Nephron (organoid): ENCODE measurements around the gene MAP4K3.
"Not testable (repeated sequence)": the region's sequence is repeated elsewhere in the genome, so short reads cannot be mapped to it uniquely, and the experiment has no call there.

Experiments
- H3K27ac Mint-ChIP-seq, 3 experiments: 2 replicates each; pipeline ENCODE4 v1.8.0; 2020; ENCODE audit warnings: mixed read lengths in 3 of 3, mild to moderate bottlenecking in 2 of 3, moderate library complexity in 1 of 3
- H3K27me3 Mint-ChIP-seq: 2 replicates; pipeline ENCODE4 v1.8.0; 2021; ENCODE audit warnings: low read depth, mild to moderate bottlenecking, moderate library complexity, mixed read lengths
- H3K36me3 Mint-ChIP-seq: 2 replicates; pipeline ENCODE4 v1.8.0; 2020; ENCODE audit warnings: low read depth, mixed read lengths
- H3K4me1 Mint-ChIP-seq: 2 replicates; pipeline ENCODE4 v1.8.0; 2020; ENCODE audit warnings: mixed read lengths
- H3K4me3 Mint-ChIP-seq, 3 experiments: 2 replicates each; pipeline ENCODE4 v1.8.0; 2020; ENCODE audit warnings: mild to moderate bottlenecking in 3 of 3, mixed read lengths in 3 of 3, moderate library complexity in 2 of 3
- H3K9me3 Mint-ChIP-seq: 2 replicates; pipeline ENCODE4 v1.8.0; 2020; ENCODE audit warnings: mixed read lengths
- TF ChIP-seq, protein P1 (sequence below), 3 experiments: fragments of 200-600 bp; sonication (generic); IDR thresholded peaks; one replicate each; pipeline ENCODE4 v1.5.0; 2021; ENCODE audit warnings: antibody characterized with exemption in 3 of 3; ENCODE audit not compliant: unreplicated experiment in 3 of 3

MAP4K3 gene

DNA sequence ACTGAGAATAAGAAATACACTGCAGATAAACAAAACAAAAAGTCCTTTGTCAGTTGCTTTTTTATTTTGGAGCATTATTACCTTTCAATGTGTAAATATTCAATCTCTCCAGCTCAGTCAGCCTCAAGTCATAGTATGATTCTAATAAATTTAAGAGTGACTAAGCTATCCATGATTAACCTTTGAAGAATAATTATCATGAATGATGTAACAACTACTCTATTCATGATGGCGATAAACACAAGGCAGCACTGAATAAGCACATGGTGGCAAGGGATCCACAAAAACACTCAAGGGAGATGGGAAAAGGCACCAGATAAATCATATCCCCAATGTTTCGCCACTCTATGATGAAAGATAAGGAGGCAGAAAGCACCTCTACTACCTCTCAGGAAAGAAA lies 67.0 kb downstream of the MAP4K3 start:
- no peaks in the 10 kb centered on the region for H3K27me3 Mint-ChIP-seq
- no peak overlapping the region for H3K4me3 Mint-ChIP-seq
- H3K27ac Mint-ChIP-seq = no peak overlapping the region
- H3K9me3 Mint-ChIP-seq = peaks cover 20% of the 10 kb centered on the region
- peaks cover 86% of the 10 kb centered on the region for H3K36me3 Mint-ChIP-seq
- TF ChIP-seq, protein P1, sequence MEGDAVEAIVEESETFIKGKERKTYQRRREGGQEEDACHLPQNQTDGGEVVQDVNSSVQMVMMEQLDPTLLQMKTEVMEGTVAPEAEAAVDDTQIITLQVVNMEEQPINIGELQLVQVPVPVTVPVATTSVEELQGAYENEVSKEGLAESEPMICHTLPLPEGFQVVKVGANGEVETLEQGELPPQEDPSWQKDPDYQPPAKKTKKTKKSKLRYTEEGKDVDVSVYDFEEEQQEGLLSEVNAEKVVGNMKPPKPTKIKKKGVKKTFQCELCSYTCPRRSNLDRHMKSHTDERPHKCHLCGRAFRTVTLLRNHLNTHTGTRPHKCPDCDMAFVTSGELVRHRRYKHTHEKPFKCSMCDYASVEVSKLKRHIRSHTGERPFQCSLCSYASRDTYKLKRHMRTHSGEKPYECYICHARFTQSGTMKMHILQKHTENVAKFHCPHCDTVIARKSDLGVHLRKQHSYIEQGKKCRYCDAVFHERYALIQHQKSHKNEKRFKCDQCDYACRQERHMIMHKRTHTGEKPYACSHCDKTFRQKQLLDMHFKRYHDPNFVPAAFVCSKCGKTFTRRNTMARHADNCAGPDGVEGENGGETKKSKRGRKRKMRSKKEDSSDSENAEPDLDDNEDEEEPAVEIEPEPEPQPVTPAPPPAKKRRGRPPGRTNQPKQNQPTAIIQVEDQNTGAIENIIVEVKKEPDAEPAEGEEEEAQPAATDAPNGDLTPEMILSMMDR (IDR thresholded peaks at IDR 0.05; ENCODE audit: unreplicated experiment in 3 of 3) = no peak
- H3K4me1 Mint-ChIP-seq = no peaks in the 10 kb centered on the region

DNA sequence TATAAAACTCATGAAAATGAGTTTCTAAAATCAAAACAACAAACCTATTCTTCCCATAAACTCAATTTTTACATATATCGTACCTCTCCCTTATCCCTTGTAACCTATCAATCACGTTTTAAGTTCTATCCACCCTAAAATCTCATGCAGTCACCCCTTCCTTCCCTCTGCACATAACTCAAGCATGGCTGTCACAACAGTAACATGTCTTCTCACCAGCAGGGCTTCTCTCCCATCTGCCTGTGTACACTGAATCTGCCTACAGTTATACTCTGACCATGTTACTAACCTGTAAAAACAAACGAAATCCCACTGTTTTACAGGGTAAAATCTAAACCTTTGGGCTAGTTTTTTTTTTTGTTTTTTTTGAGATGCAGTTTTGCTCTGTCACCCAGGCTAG lies 68.2 kb downstream of the MAP4K3 start:
- H3K4me1 Mint-ChIP-seq = no peaks in the 10 kb centered on the region
- TF ChIP-seq, protein P1 (IDR thresholded peaks at IDR 0.05; ENCODE audit: unreplicated experiment in 3 of 3) = no peak
- H3K27me3 Mint-ChIP-seq = no peaks in the 10 kb centered on the region
- H3K4me3 Mint-ChIP-seq = no peak overlapping the region
- peaks cover 18% of the 10 kb centered on the region for H3K9me3 Mint-ChIP-seq
- no peak overlapping the region for H3K27ac Mint-ChIP-seq
- peaks cover 87% of the 10 kb centered on the region for H3K36me3 Mint-ChIP-seq

DNA sequence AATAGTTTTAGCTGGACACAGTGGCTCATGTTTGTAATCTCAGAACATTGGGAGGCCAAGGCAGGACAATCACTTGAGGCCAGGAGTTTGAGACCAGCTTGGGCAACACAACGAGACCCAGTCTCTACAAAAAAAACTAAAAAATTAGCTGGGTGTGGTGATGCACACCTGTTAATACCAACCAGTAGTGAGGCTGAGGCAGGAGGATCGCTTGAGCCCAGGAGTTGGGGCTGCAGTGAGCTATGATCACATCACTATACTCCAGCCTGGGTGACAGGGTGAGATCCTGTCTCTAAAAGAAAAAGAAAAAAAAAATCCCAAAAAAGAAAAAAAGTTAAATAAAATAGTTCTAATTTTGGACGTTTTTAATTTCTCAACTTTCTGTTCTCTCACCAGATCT lies 68.7 kb downstream of the MAP4K3 start:
- TF ChIP-seq, protein P1 (IDR thresholded peaks at IDR 0.05; ENCODE audit: unreplicated experiment in 3 of 3) = no peak
- H3K9me3 Mint-ChIP-seq = peaks cover 13% of the 10 kb centered on the region
- no peak overlapping the region for H3K27ac Mint-ChIP-seq
- no peaks in the 10 kb centered on the region for H3K27me3 Mint-ChIP-seq
- H3K4me3 Mint-ChIP-seq = no peak overlapping the region
- no peaks in the 10 kb centered on the region for H3K4me1 Mint-ChIP-seq
- peaks cover 86% of the 10 kb centered on the region for H3K36me3 Mint-ChIP-seq

DNA sequence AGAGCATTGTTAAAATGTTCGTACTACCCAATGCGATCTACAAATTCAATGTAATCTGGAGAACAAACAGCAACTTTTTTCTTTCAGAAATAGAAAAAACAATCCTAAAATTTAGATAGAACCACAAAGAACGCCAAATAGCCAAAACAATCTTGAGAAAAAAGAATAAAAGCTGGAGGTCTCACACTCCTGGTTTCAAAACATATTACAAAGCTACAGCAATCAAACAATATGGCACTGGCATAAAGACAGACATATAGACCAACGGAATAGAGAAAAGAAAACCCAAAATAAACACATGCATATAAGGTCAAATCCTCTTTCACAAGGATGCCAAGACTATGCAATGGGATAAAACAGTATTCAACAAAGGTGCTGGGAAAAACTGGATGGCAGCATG lies 74.5 kb downstream of the MAP4K3 start:
- TF ChIP-seq, protein P1 (IDR thresholded peaks at IDR 0.05; ENCODE audit: unreplicated experiment in 3 of 3) = no peak
- H3K36me3 Mint-ChIP-seq = peaks cover 86% of the 10 kb centered on the region
- no peaks in the 10 kb centered on the region for H3K4me1 Mint-ChIP-seq
- H3K9me3 Mint-ChIP-seq = peaks cover 36% of the 10 kb centered on the region
- H3K27me3 Mint-ChIP-seq = no peaks in the 10 kb centered on the region
- H3K27ac Mint-ChIP-seq = no peak overlapping the region
- H3K4me3 Mint-ChIP-seq = no peak overlapping the region

DNA sequence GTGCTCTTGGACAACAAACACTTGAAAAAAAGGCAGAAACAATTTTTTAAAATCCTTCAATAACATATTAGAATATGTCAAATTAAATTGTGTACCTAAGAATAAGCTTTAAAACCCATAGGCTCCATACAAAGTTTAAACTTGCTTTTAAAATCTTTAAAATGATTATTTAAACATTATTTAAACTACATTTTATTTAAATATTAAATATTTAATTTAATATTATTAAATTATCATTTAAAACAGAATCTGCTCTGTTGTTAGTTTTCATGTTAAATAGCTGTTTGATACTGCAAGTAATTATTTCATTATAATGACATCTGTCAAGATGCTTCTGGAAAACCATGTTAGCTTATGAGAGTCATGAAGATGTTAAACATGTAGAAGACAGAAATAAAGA lies 75.6 kb downstream of the MAP4K3 start:
- H3K27ac Mint-ChIP-seq = no peak overlapping the region
- peaks cover 36% of the 10 kb centered on the region for H3K9me3 Mint-ChIP-seq
- TF ChIP-seq, protein P1 (IDR thresholded peaks at IDR 0.05; ENCODE audit: unreplicated experiment in 3 of 3) = no peak
- no peak overlapping the region for H3K4me3 Mint-ChIP-seq
- peaks cover 6% of the 10 kb centered on the region for H3K4me1 Mint-ChIP-seq
- peaks cover 84% of the 10 kb centered on the region for H3K36me3 Mint-ChIP-seq
- H3K27me3 Mint-ChIP-seq = no peaks in the 10 kb centered on the region

DNA sequence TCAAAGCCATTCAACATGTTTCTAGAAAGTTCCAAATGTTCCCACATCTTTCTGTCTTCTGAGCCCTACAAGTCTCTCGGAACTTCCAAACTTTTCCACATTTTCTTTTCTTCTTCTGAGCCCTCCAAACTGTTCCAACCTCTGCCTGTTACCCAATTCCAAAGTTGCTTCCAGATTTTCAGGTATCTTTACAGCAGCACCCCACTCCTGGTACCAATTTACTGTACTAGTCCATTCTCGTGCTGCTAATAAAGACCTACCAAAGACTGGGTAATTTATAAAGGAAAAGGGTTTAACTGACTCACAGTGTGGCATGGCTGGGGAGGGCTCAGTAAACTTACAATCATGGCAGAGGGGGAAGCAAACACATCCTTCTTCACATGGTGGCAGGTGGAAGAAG lies 76.7 kb downstream of the MAP4K3 start:
- not testable (repeated sequence) for H3K4me3 Mint-ChIP-seq, H3K27me3 Mint-ChIP-seq, H3K4me1 Mint-ChIP-seq, H3K27ac Mint-ChIP-seq
- H3K9me3 Mint-ChIP-seq = peaks cover 36% of the 10 kb centered on the region
- H3K36me3 Mint-ChIP-seq = peaks cover 79% of the 10 kb centered on the region
